HG03175 (cell line): Measurements from ENCODE around the gene SDF4.

Source experiments
- ATAC-seq: cut with Tn5 transposase; IDR thresholded peaks from one replicate; pipeline ENCODE4 v1.9.1; 2021; ENCODE audit warnings: mild to moderate bottlenecking, moderate library complexity; ENCODE audit not compliant: unreplicated experiment

Gene SDF4

GRCh38 chr1:1231400-1232207 lies at the start of gene SDF4:
Gene SDF4, minus strand, starts transcription at chr1:1232001. Its CDS starts 3,229 bp downstream, at chr1:1228772.
- ATAC-seq = peak; percentile 94

- no peak for ATAC-seq
Observed at GRCh38 chr1:1280782-1281481, 49.1 kb upstream of the SDF4 start.

- ATAC-seq = no peak
Observed at GRCh38 chr1:1279028-1279427, 47.2 kb upstream of the SDF4 start.

GRCh38 chr1:1278620-1279019 lies 46.8 kb upstream of the SDF4 start:
- no peak for ATAC-seq

GRCh38 chr1:1275836-1276235 lies 44.0 kb upstream of the SDF4 start:
- ATAC-seq = no peak

- no peak for ATAC-seq
Observed at GRCh38 chr1:1274931-1275431, 43.2 kb upstream of the SDF4 start.

- ATAC-seq = no peak
Observed at GRCh38 chr1:1274299-1274930, 42.6 kb upstream of the SDF4 start.

GRCh38 chr1:1273512-1274298 lies 41.9 kb upstream of the SDF4 start, which contains the start of gene UBE2J2:
Gene UBE2J2, minus strand, starts transcription at chr1:1273854. Its CDS starts 5,862 bp downstream, at chr1:1267992.
- peak; percentile 85 for ATAC-seq

- peak; percentile 8 for ATAC-seq
Observed at GRCh38 chr1:1273209-1273511, 41.4 kb upstream of the SDF4 start.

GRCh38 chr1:1272341-1273208 lies 40.8 kb upstream of the SDF4 start:
- ATAC-seq = peak; percentile 9

- no peak for ATAC-seq
Observed at GRCh38 chr1:1270813-1271212, 39.0 kb upstream of the SDF4 start.

GRCh38 chr1:1268284-1268682 lies 36.5 kb upstream of the SDF4 start:
- ATAC-seq = no peak

- ATAC-seq = no peak
Observed at GRCh38 chr1:1267488-1268283, 35.9 kb upstream of the SDF4 start.

GRCh38 chr1:1264868-1265272 lies 33.1 kb upstream of the SDF4 start:
- no peak for ATAC-seq

- ATAC-seq = no peak
Observed at GRCh38 chr1:1264026-1264425, 32.2 kb upstream of the SDF4 start.

GRCh38 chr1:1262758-1263157 lies 31.0 kb upstream of the SDF4 start:
- ATAC-seq = no peak

GRCh38 chr1:1262071-1262470 lies 30.3 kb upstream of the SDF4 start:
- ATAC-seq = no peak

GRCh38 chr1:1260843-1261560 lies 29.2 kb upstream of the SDF4 start:
- no peak for ATAC-seq
